Glutamatergic neuron (in vitro differentiated cells): ENCODE data around the gene VAMP5. TPM values are rescaled to one million over a fixed set of nuclear protein-coding genes. Genes with fewer than 3 reads are reported as not detected.
"Not testable (repeated sequence)": the region's sequence is repeated elsewhere in the genome, so short reads cannot be mapped to it uniquely, and the experiment has no call there.

Experiments
- DNase-seq: peaks from one replicate; pipeline ENCODE4 v3.0.0; 2022
- H3K27ac Mint-ChIP-seq: one replicate; pipeline ENCODE4 v1.8.0; 2020; ENCODE audit warnings: mild to moderate bottlenecking, mixed read lengths, inconsistent platforms; ENCODE audit not compliant: unreplicated experiment
- H3K27me3 Mint-ChIP-seq: one replicate; pipeline ENCODE4 v1.8.0; 2020; ENCODE audit warnings: mild to moderate bottlenecking, moderate library complexity, mixed read lengths, inconsistent platforms; ENCODE audit not compliant: unreplicated experiment
- H3K36me3 Mint-ChIP-seq: one replicate; pipeline ENCODE4 v1.8.0; 2020; ENCODE audit warnings: mild to moderate bottlenecking, mixed read lengths, inconsistent platforms; ENCODE audit not compliant: unreplicated experiment
- H3K4me1 Mint-ChIP-seq: one replicate; pipeline ENCODE4 v1.8.0; 2020; ENCODE audit warnings: mild to moderate bottlenecking, low read depth, mixed read lengths, inconsistent platforms; ENCODE audit not compliant: unreplicated experiment
- H3K4me3 Mint-ChIP-seq: one replicate; pipeline ENCODE4 v1.8.0; 2020; ENCODE audit warnings: mild to moderate bottlenecking, mixed read lengths, inconsistent platforms; ENCODE audit not compliant: unreplicated experiment
- H3K9me3 Mint-ChIP-seq: one replicate; pipeline ENCODE4 v1.8.0; 2020; ENCODE audit warnings: mild to moderate bottlenecking, moderate library complexity, mixed read lengths, inconsistent platforms; ENCODE audit not compliant: unreplicated experiment
- CTCF ChIP-seq: fragments of 200-600 bp; sonication (generic); IDR thresholded peaks from one replicate; pipeline ENCODE4 v1.5.0; 2021; ENCODE audit not compliant: partially characterized antibody, unreplicated experiment
- total RNA-seq: library from RNA; stranded (reverse); fragmentation: NEBNext Ultra II Directional; extraction: Animal tissue kit (Norgen Biotek cat#: 25700); gene quantifications from one replicate; pipeline ENCODE4 v1.2.1, GENCODE V29; 2021; ENCODE audit not compliant: unreplicated experiment

VAMP5 gene
- total RNA-seq, 1 donor from 2014 or later = 1.4 TPM

- peak overlapping the region; percentile 57 for H3K27ac Mint-ChIP-seq
- H3K9me3 Mint-ChIP-seq = peaks cover 12% of the 10 kb centered on the region
- peaks cover 9% of the 10 kb centered on the region for H3K4me1 Mint-ChIP-seq
- H3K4me3 Mint-ChIP-seq = no peak overlapping the region
- no peak for TF ChIP-seq CTCF
- H3K36me3 Mint-ChIP-seq = no peaks in the 10 kb centered on the region
- no peak for DNase-seq
- peaks cover 10% of the 10 kb centered on the region for H3K27me3 Mint-ChIP-seq
Measured at GRCh38 chr2:85558160-85558559, 26.1 kb upstream of the VAMP5 start.

- DNase-seq, H3K36me3 Mint-ChIP-seq: not testable (repeated sequence)
- peak overlapping the region; percentile 99 for H3K27ac Mint-ChIP-seq
Measured at GRCh38 chr2:85560403-85560726, 23.9 kb upstream of the VAMP5 start.

GRCh38 chr2:85560812-85561279, 23.4 kb upstream of the VAMP5 start:
- peaks cover 10% of the 10 kb centered on the region for H3K27me3 Mint-ChIP-seq
- peaks cover 10% of the 10 kb centered on the region for H3K9me3 Mint-ChIP-seq
- H3K27ac Mint-ChIP-seq = peak overlapping the region; percentile 99
- no peak for TF ChIP-seq CTCF
- no peaks in the 10 kb centered on the region for H3K36me3 Mint-ChIP-seq
- H3K4me1 Mint-ChIP-seq = peaks cover 9% of the 10 kb centered on the region
- no peak for DNase-seq
- peak overlapping the region; percentile 99 for H3K4me3 Mint-ChIP-seq

More at GRCh38 chr2:85560403-85560726, 23.9 kb upstream of the VAMP5 start:
- Mint-ChIP-seq H3K9me3 (peaks cover 10% of the 10 kb centered on the region), H3K4me3 (peak overlapping the region; percentile 99), H3K27me3 (peaks cover 10% of the 10 kb centered on the region)
- H3K4me1 Mint-ChIP-seq = not testable (repeated sequence)

GRCh38 chr2:85561280-85562212, 22.7 kb upstream of the VAMP5 start, which contains the start of gene GGCX:
GGCX (minus strand) TSS chr2:85561493; CDS start chr2:85561428, 65 bp downstream.
- peak; percentile 96 for DNase-seq
- Mint-ChIP-seq H3K27ac (peak within 1 kb of the TSS; percentile 99), H3K36me3 (no peaks in the 10 kb centered on the region), H3K27me3 (peaks cover 10% of the 10 kb centered on the region), H3K4me1 (peaks cover 9% of the 10 kb centered on the region), H3K9me3 (peaks cover 8% of the 10 kb centered on the region), H3K4me3 (peak within 1 kb of the TSS; percentile 99)
- no peak for TF ChIP-seq CTCF

GRCh38 chr2:85564144-85564563, 20.1 kb upstream of the VAMP5 start:
- TF ChIP-seq CTCF = no peak

More at GRCh38 chr2:85564144-85564563, 20.1 kb upstream of the VAMP5 start:
- no peaks in the 10 kb centered on the region for H3K36me3 Mint-ChIP-seq
- no peak for DNase-seq
- H3K4me3 Mint-ChIP-seq = no peak overlapping the region
- H3K9me3 Mint-ChIP-seq = peaks cover 8% of the 10 kb centered on the region
- H3K27me3 Mint-ChIP-seq = peaks cover 9% of the 10 kb centered on the region
- H3K4me1 Mint-ChIP-seq = peaks cover 5% of the 10 kb centered on the region
- no peak overlapping the region for H3K27ac Mint-ChIP-seq
